HEK293T (cell line): ENCODE results near the gene ZNF223.

Experiments
- CTCF ChIA-PET: fragments of 350-600 bp; formaldehyde crosslinking; extraction: SDS; loops from one replicate; lab custom pipeline; 2021; ENCODE audit warnings: antibody characterized with exemption, inconsistent platforms; lab: Yijun Ruan, JAX
- POLR2A ChIA-PET: fragments of 350-600 bp; formaldehyde crosslinking; extraction: SDS; loops from one replicate; lab custom pipeline; 2020; ENCODE audit warnings: antibody characterized with exemption, inconsistent platforms; lab: Yijun Ruan, JAX
- DNase-seq: peaks from one replicate; pipeline ENCODE4 v3.0.0; 2012; ENCODE audit warnings: mixed read lengths; ENCODE audit errors: extremely low spot score
- ARNT ChIP-seq: fragments of 450-650 bp; IDR thresholded peaks from 2 replicates; pipeline ENCODE4 v1.6.1; 2017; ENCODE audit warnings: mild to moderate bottlenecking
- BHLHE40 ChIP-seq: fragments of 450-650 bp; IDR thresholded peaks from 2 replicates; pipeline ENCODE4 v1.6.1; 2016; ENCODE audit warnings: mild to moderate bottlenecking, moderate library complexity, borderline replicate concordance
- CTBP1 ChIP-seq: fragments of 450-650 bp; IDR thresholded peaks from 2 replicates; pipeline ENCODE4 v1.6.1; 2016; ENCODE audit warnings: borderline replicate concordance
- ELF4 ChIP-seq: fragments of 450-650 bp; IDR thresholded peaks from 2 replicates; pipeline ENCODE4 v1.6.1; 2017; ENCODE audit warnings: antibody characterized with exemption
- FOXA1 ChIP-seq: fragments of 450-650 bp; IDR thresholded peaks from 2 replicates; pipeline ENCODE4 v1.6.1; 2016; ENCODE audit warnings: mild to moderate bottlenecking
- FOXK2 ChIP-seq: fragments of 450-650 bp; IDR thresholded peaks from 2 replicates; pipeline ENCODE4 v1.6.1; 2016; ENCODE audit warnings: mild to moderate bottlenecking
- FOXM1 ChIP-seq: fragments of 450-650 bp; IDR thresholded peaks from 2 replicates; pipeline ENCODE4 v1.6.1; 2017; ENCODE audit warnings: mild to moderate bottlenecking, borderline replicate concordance
- HDGF ChIP-seq: fragments of 450-650 bp; IDR thresholded peaks from 2 replicates; pipeline ENCODE4 v1.6.1; 2017; ENCODE audit warnings: antibody characterized with exemption, borderline replicate concordance
- L3MBTL2 ChIP-seq: fragments of 450-650 bp; conservative IDR thresholded peaks from 2 replicates; pipeline ENCODE4 v1.6.1; 2016; ENCODE audit warnings: mild to moderate bottlenecking
- LEF1 ChIP-seq: fragments of 450-650 bp; IDR thresholded peaks from 2 replicates; pipeline ENCODE4 v1.6.1; 2017; ENCODE audit warnings: mild to moderate bottlenecking, borderline replicate concordance
- NFRKB ChIP-seq: fragments of 450-650 bp; IDR thresholded peaks from 2 replicates; pipeline ENCODE4 v1.6.1; 2016; ENCODE audit warnings: mild to moderate bottlenecking, moderate library complexity
- PKNOX1 ChIP-seq: fragments of 450-650 bp; IDR thresholded peaks from 2 replicates; pipeline ENCODE4 v1.6.1; 2016
- SP1 ChIP-seq: fragments of 450-650 bp; IDR thresholded peaks from 2 replicates; pipeline ENCODE4 v1.6.1; 2017
- SUZ12 ChIP-seq: fragments of 450-650 bp; IDR thresholded peaks from 2 replicates; pipeline ENCODE4 v1.6.1; 2016; ENCODE audit warnings: mild to moderate bottlenecking
- TARDBP ChIP-seq: fragments of 450-650 bp; IDR thresholded peaks from 2 replicates; pipeline ENCODE4 v1.6.1; 2016
- ZNF384 ChIP-seq: fragments of 450-650 bp; IDR thresholded peaks from 2 replicates; pipeline ENCODE4 v1.6.1; 2016

ZNF223 gene

GRCh38 chr19:44093931-44094765 is 42.3 kb downstream of the ZNF223 start, which contains the start of gene ZNF224:
TSS of gene ZNF224 (plus strand) at chr19:44094361. CDS start at chr19:44097874, 3,513 bp downstream.
- POLR2A ChIA-PET = interaction anchor here (0.5 to 2.2 kb wide), 9 partner anchors 8 to 406 kb away, joined by 3 to 8 read pairs (median 3); partner anchors contain the start of genes ZNF180, ZNF223, ZNF226 and ZNF230
- CTCF ChIA-PET = no interaction called here
- no peak for TF ChIP-seq BHLHE40
- TF ChIP-seq SUZ12 = peak; percentile 38; the same call in 1 of the 2 replicates
- TF ChIP-seq L3MBTL2 = no peak
- 0 out of 2 replicates have a peak, but pooled peaks have one; percentile 26 for TF ChIP-seq ELF4
- TF ChIP-seq HDGF = no peak
- no peak for TF ChIP-seq CTBP1
- no peak for TF ChIP-seq ARNT
- TF ChIP-seq NFRKB = no peak
- TF ChIP-seq FOXM1 = no peak
- TF ChIP-seq FOXA1 = no peak
- no peak for TF ChIP-seq TARDBP
- no peak for TF ChIP-seq SP1
- no peak for TF ChIP-seq ZNF384
- TF ChIP-seq LEF1 = no peak
- TF ChIP-seq PKNOX1 = no peak
- no peak for TF ChIP-seq FOXK2
- DNase-seq = peak; percentile 86

GRCh38 chr19:44107751-44108150 is 55.9 kb downstream of the ZNF223 start:
- ChIA-PET POLR2A (no interaction called here), CTCF (no interaction called here)
- DNase-seq = no peak
- no peak for TF ChIP-seq ZNF384
- no peak for TF ChIP-seq SUZ12
- no peak for TF ChIP-seq FOXA1
- TF ChIP-seq PKNOX1 = no peak
- no peak for TF ChIP-seq LEF1
- TF ChIP-seq SP1 = no peak
- no peak for TF ChIP-seq L3MBTL2
- TF ChIP-seq BHLHE40 = no peak
- TF ChIP-seq ELF4 = no peak
- TF ChIP-seq FOXK2 = no peak

GRCh38 chr19:44109458-44109857 is 57.6 kb downstream of the ZNF223 start:
- ChIA-PET CTCF (no interaction called here), POLR2A (no interaction called here)
- TF ChIP-seq HDGF (no peak), TARDBP (no peak), FOXM1 (no peak), ZNF384 (no peak), LEF1 (no peak), FOXK2 (no peak), FOXA1 (no peak), SP1 (no peak)
- no peak for DNase-seq

- TF ChIP-seq PKNOX1 (no peak), TARDBP (no peak), FOXM1 (no peak), SUZ12 (no peak), ARNT (no peak), ZNF384 (no peak), HDGF (no peak), SP1 (no peak), FOXA1 (no peak), FOXK2 (no peak), CTBP1 (no peak), BHLHE40 (no peak), L3MBTL2 (no peak), ELF4 (no peak), LEF1 (no peak)
- ChIA-PET POLR2A (interaction anchor here (0.8 kb wide), 1 partner anchor 18 kb away, joined by 3 read pairs; the partner anchor contains the start of gene ZNF224), CTCF (no interaction called here)
- DNase-seq = no peak
Measured at GRCh38 chr19:44111910-44112463, 60.2 kb downstream of the ZNF223 start.

- ChIA-PET POLR2A (interaction anchor here (2.1 kb wide), 1 partner anchor 53 kb away, joined by 10 read pairs; the partner anchor contains the start of gene ZNF226), CTCF (interaction anchor here (0.6 kb wide), 1 partner anchor 162 kb away, joined by 4 read pairs; the partner anchor contains the start of gene ZNF221)
- 0 out of 2 replicates have a peak, but pooled peaks have one; percentile 27 for TF ChIP-seq L3MBTL2
- no peak for TF ChIP-seq SUZ12
- no peak for TF ChIP-seq NFRKB
- no peak for DNase-seq
Measured at GRCh38 chr19:44112802-44113137, 60.9 kb downstream of the ZNF223 start.
